ENCODE data around the gene TOR2A.
"Not testable (repeated sequence)": the region's sequence is repeated elsewhere in the genome, so short reads cannot be mapped to it uniquely, and the experiment has no call there.

TOR2A gene

DNA sequence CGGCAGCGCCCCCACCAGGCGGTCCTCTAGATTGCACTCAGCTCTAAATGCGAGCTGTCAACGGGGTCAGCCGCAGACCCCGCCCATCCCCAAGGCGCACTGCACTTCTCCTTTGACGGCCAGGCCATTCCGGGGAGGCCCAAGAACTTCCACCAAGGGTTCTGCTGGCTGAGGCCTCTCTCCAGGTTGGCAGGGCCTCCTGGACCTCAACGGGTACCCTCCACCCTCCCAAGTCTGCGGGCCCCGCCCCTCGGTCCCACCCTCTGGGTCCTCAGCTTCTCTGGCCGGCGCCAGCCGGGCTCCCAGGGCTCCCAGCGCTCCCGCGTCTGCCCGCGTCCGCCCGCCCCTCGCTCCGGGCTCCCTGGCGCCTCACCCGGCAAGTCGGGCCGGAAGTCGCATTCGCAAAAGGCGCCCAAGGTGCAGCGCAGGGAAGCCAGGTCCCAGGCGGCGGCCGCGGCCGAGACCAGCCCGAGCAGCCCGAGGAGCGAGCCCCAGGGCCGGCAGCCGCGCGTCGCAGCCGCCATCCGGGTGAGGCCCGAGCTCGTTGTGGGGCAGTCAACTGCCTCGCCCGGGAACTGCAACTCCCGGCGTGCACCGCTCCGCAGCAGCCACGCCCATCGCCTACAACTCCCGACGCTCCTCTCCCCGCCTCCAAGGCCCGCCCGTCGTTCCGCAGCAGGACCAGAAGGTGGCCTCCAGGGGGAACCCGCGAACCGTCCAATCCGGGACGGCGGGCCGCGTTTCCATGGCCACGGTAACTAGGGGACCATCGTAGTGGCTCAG, at the start of gene TOR2A:
TOR2A (minus strand) TSS at position 548 of the 783 bp plus-strand sequence; CDS start at position 524, 24 bp downstream.
- peak; percentile 99 for DNase-seq
- H3K4me1 Mint-ChIP-seq: peaks cover 10% of the 10 kb centered on the region
- no peaks in the 10 kb centered on the region for H3K36me3 Mint-ChIP-seq (ENCODE audit: low read depth)
- peaks cover 22% of the 10 kb centered on the region for H3K27me3 Mint-ChIP-seq (ENCODE audit: low read depth, poor library complexity)
- H3K27ac Mint-ChIP-seq: no peak within 1 kb of the TSS
- H3K9me3 Mint-ChIP-seq: no peaks in the 10 kb centered on the region
- H3K4me3 Mint-ChIP-seq: peak within 1 kb of the TSS; percentile 84
- TF ChIP-seq, protein P1, sequence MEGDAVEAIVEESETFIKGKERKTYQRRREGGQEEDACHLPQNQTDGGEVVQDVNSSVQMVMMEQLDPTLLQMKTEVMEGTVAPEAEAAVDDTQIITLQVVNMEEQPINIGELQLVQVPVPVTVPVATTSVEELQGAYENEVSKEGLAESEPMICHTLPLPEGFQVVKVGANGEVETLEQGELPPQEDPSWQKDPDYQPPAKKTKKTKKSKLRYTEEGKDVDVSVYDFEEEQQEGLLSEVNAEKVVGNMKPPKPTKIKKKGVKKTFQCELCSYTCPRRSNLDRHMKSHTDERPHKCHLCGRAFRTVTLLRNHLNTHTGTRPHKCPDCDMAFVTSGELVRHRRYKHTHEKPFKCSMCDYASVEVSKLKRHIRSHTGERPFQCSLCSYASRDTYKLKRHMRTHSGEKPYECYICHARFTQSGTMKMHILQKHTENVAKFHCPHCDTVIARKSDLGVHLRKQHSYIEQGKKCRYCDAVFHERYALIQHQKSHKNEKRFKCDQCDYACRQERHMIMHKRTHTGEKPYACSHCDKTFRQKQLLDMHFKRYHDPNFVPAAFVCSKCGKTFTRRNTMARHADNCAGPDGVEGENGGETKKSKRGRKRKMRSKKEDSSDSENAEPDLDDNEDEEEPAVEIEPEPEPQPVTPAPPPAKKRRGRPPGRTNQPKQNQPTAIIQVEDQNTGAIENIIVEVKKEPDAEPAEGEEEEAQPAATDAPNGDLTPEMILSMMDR (IDR thresholded peaks at IDR 0.05): peak; percentile 88

DNA sequence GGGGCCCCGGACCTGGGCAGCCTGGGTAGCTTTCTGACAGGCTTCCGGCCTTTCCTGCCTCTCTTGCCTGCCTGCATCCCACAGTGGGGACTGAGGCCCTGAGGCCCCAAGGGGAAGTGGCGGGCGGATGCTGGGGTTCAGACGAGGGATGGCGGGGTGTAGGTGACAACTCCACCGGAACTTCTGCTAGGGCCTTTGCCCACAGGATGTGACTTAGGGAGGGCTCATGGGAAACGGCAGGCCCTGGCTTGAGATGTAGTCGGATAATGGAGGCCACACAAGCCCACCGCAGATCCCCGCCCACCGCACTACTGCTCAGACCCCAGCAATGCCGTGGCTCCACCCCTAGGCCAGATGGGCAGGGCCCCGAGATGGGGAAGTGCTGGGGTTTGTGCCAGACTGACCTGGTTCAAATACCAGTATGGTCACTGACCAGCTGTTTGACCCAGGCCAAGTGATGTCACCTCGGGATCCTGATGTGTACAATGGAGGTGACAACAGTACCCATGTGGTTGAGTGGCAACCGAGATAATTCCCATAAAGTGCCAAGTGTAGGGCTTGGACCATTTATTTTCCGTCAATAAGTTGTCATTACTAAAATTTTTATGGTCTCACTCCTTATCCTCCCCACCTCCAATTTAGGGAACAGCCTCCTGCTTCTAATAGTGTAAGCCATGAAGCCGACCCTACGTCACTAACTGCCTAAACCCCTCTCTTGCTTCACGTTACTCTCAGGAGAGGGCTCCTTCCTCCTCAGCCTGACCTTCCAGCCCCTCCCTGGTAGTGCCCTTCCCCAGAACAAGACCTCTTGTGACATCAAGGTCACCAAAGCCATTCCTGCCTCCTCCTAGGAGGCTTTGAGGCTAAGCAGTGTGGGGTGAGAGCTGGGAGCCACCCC, 48.3 kb upstream of the TOR2A start:
- no peak for DNase-seq
- peaks cover 11% of the 10 kb centered on the region for H3K36me3 Mint-ChIP-seq (ENCODE audit: low read depth)
- H3K27me3 Mint-ChIP-seq (ENCODE audit: low read depth, poor library complexity): peaks cover 6% of the 10 kb centered on the region
- H3K4me3 Mint-ChIP-seq: no peak overlapping the region
- H3K9me3 Mint-ChIP-seq: no peaks in the 10 kb centered on the region
- peaks cover 46% of the 10 kb centered on the region for H3K4me1 Mint-ChIP-seq
- H3K27ac Mint-ChIP-seq: no peak overlapping the region
- TF ChIP-seq, protein P1 (IDR thresholded peaks at IDR 0.05): no peak

DNA sequence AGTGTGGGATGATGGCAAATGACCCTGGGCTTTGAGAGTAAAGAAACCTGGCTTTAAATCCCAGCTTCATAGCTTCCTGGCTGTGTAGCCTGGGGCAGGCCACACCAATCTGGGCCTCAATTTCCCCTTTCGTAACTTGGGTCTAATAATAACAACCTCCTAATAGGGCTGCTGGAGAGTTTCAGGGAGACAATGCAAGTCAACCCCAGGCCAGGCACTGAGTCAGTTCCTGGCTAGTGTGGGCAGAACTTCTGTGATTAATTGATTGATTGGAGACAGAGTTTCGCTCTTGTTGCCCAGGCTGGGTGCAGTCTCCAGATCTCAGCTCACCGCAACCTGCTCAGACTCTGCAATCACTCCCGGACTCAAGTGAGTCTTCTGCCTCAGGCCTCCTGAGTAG, 46.7 kb upstream of the TOR2A start:
- TF ChIP-seq, protein P1 (IDR thresholded peaks at IDR 0.05): no peak
- Mint-ChIP-seq H3K9me3 (no peaks in the 10 kb centered on the region), H3K27ac (no peak overlapping the region), H3K4me3 (no peak overlapping the region), H3K36me3 (ENCODE audit: low read depth) (no peaks in the 10 kb centered on the region), H3K27me3 (ENCODE audit: low read depth, poor library complexity) (peaks cover 6% of the 10 kb centered on the region), H3K4me1 (peaks cover 46% of the 10 kb centered on the region)
- no peak for DNase-seq

DNA sequence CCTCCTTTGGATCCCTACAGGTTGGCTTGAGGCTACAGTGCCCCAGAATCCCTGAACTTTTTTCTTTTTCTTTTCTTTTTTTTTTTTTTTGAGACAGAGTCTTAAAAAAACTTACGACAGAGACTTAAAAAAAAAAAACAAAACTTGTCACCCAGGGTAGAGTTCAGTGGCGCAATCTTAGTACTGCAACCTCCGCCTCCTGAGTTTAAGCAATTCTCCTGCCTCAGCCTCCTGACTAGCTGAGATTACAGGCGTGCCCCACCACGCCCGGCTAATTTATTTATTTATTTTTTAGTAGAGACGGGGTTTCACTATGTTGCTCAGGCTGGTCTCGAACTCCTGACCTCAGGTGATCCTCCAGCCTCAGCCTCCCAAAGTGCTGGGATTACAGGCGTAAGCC, 45.8 kb upstream of the TOR2A start:
- not testable (repeated sequence) for H3K27ac Mint-ChIP-seq

DNA sequence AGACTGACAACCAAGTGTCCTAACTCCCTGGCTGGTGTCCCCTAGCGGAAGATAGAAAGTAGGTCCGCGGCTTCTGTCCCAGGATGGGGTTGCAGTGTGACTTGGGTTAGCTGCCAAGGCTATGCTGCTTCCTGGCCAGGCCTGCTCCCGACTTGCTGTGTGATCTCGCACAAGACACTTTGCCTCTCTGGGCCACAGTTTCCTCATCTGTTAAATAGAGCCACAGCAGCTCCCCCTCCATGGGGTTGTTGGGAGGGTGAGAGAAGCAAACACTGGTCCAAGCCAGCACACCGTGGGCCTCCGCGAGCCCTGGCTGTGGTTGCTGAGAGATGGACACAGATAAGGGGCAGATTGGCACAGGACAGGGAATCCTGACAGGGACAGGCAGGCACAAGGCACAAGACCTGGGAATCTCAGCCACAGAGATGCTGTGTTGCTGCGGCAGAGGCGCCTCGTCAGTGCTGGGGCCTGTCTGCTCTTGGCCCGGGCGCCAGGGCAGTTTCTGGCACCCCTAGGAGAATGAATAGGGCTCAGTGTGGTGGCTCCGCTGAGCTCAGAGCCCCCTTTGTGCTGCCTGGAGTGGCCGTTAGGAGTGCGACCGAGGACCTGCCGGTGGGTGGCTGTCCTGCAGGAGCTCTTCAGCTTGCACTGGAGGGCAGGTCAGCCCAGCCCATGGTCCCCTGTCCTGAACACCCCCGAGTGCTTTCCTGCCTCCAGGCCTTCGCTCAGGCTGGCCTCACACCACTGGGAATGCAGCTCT, 45.2 kb upstream of the TOR2A start:
- Mint-ChIP-seq H3K27ac (no peak overlapping the region), H3K36me3 (ENCODE audit: low read depth) (no peaks in the 10 kb centered on the region), H3K4me3 (no peak overlapping the region), H3K4me1 (peaks cover 50% of the 10 kb centered on the region), H3K27me3 (ENCODE audit: low read depth, poor library complexity) (peaks cover 6% of the 10 kb centered on the region), H3K9me3 (no peaks in the 10 kb centered on the region)
- DNase-seq: no peak
- TF ChIP-seq, protein P1 (IDR thresholded peaks at IDR 0.05): no peak

More for the DNA sequence above, 45.8 kb upstream of the TOR2A start:
- H3K27me3 Mint-ChIP-seq (ENCODE audit: low read depth, poor library complexity); H3K36me3 Mint-ChIP-seq (ENCODE audit: low read depth); DNase-seq; H3K9me3 Mint-ChIP-seq; H3K4me3 Mint-ChIP-seq: not testable (repeated sequence)
- H3K4me1 Mint-ChIP-seq: peaks cover 50% of the 10 kb centered on the region

Data from nephron progenitor cell (in vitro differentiated cells).